Measurements from ENCODE around the gene ITPR3.

ITPR3 gene

DNA sequence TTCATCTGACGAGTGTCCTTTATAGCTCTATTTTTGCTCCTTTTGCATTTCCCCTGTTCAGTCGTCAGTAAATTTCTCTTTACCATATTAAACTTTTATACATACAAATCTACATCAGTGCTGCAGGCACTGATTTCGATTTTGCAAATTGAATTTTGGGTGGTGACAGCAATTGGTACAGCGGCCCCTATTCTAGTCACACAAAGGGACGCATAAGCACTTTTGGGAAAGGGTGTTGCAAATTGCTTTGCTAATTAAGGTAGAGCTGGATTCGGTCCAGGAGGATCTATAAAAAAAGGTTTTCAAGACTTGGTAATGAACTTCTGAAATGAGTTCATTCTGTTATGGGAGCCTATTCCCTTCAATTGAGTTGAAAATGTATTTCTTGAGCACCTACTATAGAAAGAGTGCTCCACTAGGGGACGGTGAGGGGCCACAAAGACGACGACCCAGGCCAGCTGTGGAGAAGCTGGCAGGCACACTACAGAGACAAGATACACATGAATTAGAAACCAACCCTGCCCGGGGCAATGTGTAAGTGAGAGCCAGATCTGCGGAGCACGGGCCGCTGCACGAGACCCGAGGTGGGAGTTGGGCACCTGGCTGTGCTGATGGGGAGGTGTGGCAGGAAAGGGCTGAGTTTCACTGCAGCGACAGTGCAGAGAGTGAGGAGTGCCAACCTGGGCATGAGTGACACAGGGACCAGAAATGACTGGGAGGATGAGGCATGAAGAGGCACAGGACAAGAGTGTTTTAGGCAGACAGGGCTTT lies 85.0 kb downstream of the ITPR3 start:
- DNase-seq = no peak

DNA sequence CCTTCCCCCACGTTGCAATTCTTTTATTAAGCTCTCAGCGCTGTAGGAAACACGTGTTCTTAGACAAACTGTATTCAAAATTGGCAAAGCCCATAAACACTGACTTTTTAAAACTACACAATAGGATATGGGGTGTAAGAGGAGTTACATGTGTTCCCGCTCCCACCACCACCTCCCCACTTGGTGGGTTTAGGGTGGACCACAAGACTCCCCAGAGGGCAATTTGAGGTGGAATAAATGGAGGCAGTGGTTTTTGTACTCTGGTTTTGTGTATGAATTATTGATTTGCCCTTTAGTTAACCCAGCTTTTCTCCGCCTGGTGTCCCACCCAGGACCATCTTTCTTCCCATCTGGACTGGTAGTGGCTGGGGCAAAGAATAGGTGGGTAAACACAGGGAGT lies 86.6 kb downstream of the ITPR3 start:
- no peak for DNase-seq

- no peak for DNase-seq
Observed at GRCh38 chr6:33708516-33709204, 87.5 kb downstream of the ITPR3 start.

GRCh38 chr6:33709605-33710295 lies 88.6 kb downstream of the ITPR3 start:
- DNase-seq = no peak

- DNase-seq = no peak
Observed at GRCh38 chr6:33710296-33711121, 89.4 kb downstream of the ITPR3 start.

GRCh38 chr6:33711140-33712129 lies 90.3 kb downstream of the ITPR3 start, which contains the start of gene UQCC2:
UQCC2 (minus strand) TSS chr6:33711700; CDS start chr6:33711686, 14 bp downstream.
- peak; percentile 97 for DNase-seq

- DNase-seq = no peak
Observed at GRCh38 chr6:33712914-33713313, 91.8 kb downstream of the ITPR3 start.

GRCh38 chr6:33713786-33714185 lies 92.7 kb downstream of the ITPR3 start:
- DNase-seq = no peak

DNA sequence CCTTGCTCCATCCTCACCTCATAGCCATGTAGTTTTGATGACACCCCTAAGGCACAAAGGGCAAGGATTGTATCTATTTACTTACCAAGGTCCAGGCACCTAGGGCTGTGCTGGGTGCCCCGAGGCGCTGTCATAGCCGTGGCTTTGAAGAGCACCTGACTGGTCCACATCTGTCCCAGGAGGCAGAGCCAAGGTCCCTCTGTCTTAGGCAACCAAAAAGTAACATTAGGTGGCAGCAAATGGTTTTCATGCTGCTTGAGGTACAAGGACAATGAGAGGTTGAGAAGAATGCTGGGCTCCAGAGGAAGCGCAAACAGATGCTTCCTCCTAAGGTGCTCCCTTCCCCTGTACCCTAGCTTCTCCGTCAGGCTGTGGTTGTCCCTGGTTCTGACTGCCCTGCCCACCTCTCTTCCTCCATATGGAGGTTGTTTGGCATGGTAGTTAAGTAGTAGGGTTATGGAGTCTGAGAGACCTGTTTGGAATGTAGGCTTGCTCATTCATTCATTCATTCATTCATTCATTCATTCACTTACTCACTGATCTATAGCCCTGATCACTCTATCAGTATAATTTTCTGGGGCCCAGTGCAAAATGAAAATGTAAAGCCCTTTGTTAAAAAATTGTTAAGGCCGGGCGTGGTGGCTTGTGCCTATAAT lies 93.4 kb downstream of the ITPR3 start:
- no peak for DNase-seq

DNA sequence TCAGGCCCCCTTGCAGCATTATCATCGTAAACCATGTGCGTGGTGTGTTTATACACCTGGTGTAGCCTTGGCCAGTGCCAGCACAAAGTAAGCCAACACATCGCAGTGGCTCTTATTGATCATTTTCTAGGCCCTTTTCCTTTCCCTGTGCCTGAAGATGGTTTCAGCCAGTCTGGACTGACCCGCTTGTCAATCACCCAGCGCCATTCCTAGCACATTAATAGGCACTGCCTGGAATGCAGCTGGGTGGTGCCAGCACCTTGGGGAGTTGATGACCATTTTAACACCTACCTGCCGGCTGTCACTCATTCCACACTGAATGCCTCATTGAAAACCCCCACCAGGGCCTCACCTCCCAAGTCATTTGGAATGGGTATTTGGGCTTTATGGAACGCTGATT lies 95.3 kb downstream of the ITPR3 start:
- DNase-seq = no peak

- no peak for DNase-seq
Observed at GRCh38 chr6:33716890-33717632, 95.9 kb downstream of the ITPR3 start.

- DNase-seq = no peak
Observed at GRCh38 chr6:33717934-33718455, 96.9 kb downstream of the ITPR3 start.

GRCh38 chr6:33718713-33719112 lies 97.6 kb downstream of the ITPR3 start:
- DNase-seq = no peak

GRCh38 chr6:33719326-33719987 lies 98.3 kb downstream of the ITPR3 start:
- DNase-seq = no peak

DNA sequence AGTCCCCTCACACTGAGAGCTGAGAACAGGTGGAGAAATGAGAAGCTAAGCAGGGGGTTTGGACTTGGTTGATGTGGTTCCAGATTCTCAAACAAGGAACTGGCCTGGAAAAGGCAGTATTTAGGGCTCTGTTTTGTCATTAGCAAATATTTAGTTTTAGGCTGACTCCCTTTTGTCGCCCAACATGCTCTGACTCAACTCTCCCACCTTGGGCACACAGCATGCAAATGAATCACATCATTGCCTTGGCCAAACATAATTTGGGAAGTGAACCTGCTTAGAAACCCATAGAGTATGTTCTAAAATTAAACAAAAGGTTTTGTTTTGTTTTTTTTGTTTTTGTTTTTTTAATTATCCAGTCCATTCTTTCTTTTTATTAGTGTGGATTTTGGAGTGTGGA lies 99.9 kb downstream of the ITPR3 start:
- DNase-seq = no peak

DNA sequence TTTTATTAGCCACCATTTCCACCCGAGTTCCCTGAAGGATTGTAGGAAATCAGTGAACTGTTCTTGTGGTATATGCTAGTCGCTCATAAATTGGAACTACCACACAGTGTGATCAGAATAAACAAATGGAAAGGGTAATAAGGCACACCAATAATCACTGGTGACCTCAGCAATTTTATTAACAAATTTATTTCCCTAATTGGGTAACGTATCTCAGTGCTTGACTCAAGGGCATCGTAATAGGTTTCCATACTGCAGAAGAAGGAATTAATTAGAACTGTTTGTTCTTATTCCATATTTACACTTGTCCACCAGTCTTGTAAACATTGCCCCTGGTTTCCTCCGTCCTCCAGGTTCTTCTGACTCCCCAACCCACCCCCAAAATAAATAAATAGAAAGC lies 100.4 kb downstream of the ITPR3 start:
- DNase-seq = no peak

GRCh38 chr6:33722103-33722623 lies 101.0 kb downstream of the ITPR3 start:
- no peak for DNase-seq

- no peak for DNase-seq
Observed at GRCh38 chr6:33723371-33724085, 102.4 kb downstream of the ITPR3 start.
